Testis (tissue), 3 donors: ENCODE results near the gene DIS3L2. TPM values are rescaled to one million over a fixed set of nuclear protein-coding genes. Genes with fewer than 3 reads are reported as not detected.

ENCODE experiments used
- DNase-seq: peaks from one replicate; pipeline ENCODE4 v3.0.0-alpha.2; 2019
- H3K27ac ChIP-seq, 2 donors: fragments of 200-600 bp; sonication (generic); one replicate each; pipeline ENCODE4 v1.5.1; 2019
- H3K27me3 ChIP-seq: fragments of 200-600 bp; sonication (generic); one replicate; pipeline ENCODE4 v1.5.1; 2019
- H3K36me3 ChIP-seq: fragments of 200-600 bp; sonication (generic); one replicate; pipeline ENCODE4 v1.5.1; 2017; ENCODE audit warnings: low read depth; ENCODE audit errors: missing control alignments
- H3K4me1 ChIP-seq: fragments of 200-600 bp; sonication (generic); one replicate; pipeline ENCODE4 v1.5.1; 2019
- H3K4me3 ChIP-seq, 2 donors: fragments of 200-600 bp; sonication (generic); one replicate each; pipeline ENCODE4 v1.5.1; 2017 to 2019
- H3K9me3 ChIP-seq: fragments of 200-600 bp; sonication (generic); one replicate; pipeline ENCODE4 v1.5.1; 2017
- CTCF ChIP-seq, 3 experiments: fragments of 450-650 bp in 2 of 3; fragments of 200-600 bp in 1 of 3; sonication (generic) in 1 of 3; IDR thresholded peaks; one replicate each; pipeline ENCODE4 v1.5.1; 2016 to 2019; ENCODE audit warnings: antibody characterized with exemption in 3 of 3, mild to moderate bottlenecking in 2 of 3, moderate library complexity in 1 of 3
- POLR2A ChIP-seq: fragments of 450-650 bp; IDR thresholded peaks from one replicate; pipeline ENCODE4 v1.6.1; 2017; ENCODE audit warnings: antibody characterized with exemption, mild to moderate bottlenecking, moderate library complexity
- WGBS, 2 donors: methylation state at CpG; one replicate each; pipeline ENCODE4 v1.1.5; 2018; 5-methylcytosine and 5-hydroxymethylcytosine counted together
- intact Hi-C: fragments of 100-400 bp; cut with DNase I; formaldehyde crosslinking; loops from one replicate; pipeline ENCODE4 v1.15.1; 2023; ENCODE audit warnings: low total_unique reads
- polyA plus RNA-seq: library from polyadenylated mRNA; stranded (reverse); fragments of 350-450 nt; fragmentation: Illumina TruSeq; extraction: RNeasy Lipid Tissue Mini Kit (QIAGEN cat#74804); gene quantifications from one replicate; pipeline ENCODE4 v1.2.3, GENCODE V29; 2014; ENCODE audit warnings: low read depth, low replicate concordance; ENCODE audit not compliant: insufficient read depth
- total RNA-seq, 2 donors: library from RNA; depleted of rRNA; stranded (reverse); fragments of >200 nt; gene quantifications; one replicate each; pipeline ENCODE4 v1.2.3, GENCODE V29; 2016

Gene DIS3L2
- total and polyA plus RNA-seq, 3 donors from 2014 or later, result 32.5 to 80.7 (median 70.4) TPM

- Histone ChIP-seq H3K4me1 (no peaks in the 10 kb centered on the region), H3K36me3 (no peaks in the 10 kb centered on the region), H3K27me3 (no peaks in the 10 kb centered on the region), H3K27ac (no peak overlapping the region), H3K4me3 (no peak overlapping the region), H3K9me3 (no peaks in the 10 kb centered on the region)
- TF ChIP-seq POLR2A, result no peak
- no peak for TF ChIP-seq CTCF (IDR thresholded peaks at IDR 0.05)
- intact Hi-C loops, result no loop called here
- DNase-seq, result no peak
- 83 to 93% methylated on average over 6 of the region's 6 CpGs for WGBS, 2 donors
Observed at GRCh38 chr2:232218778-232219495, 257.4 kb downstream of the DIS3L2 start.

- TF ChIP-seq POLR2A (no peak), CTCF (IDR thresholded peaks at IDR 0.05) (no peak)
- no peak overlapping the region for H3K27ac ChIP-seq
- DNase-seq, result no peak
- no peaks in the 10 kb centered on the region for H3K27me3 ChIP-seq
- H3K4me1 ChIP-seq, result no peaks in the 10 kb centered on the region
- H3K4me3 ChIP-seq, result no peak overlapping the region
- 65 to 92% methylated on average over 2 of the region's 2 CpGs for WGBS, 2 donors
- intact Hi-C loops, result no loop called here
- H3K9me3 ChIP-seq, result no peaks in the 10 kb centered on the region
- H3K36me3 ChIP-seq, result no peaks in the 10 kb centered on the region
Observed at GRCh38 chr2:232219496-232219870, 258.0 kb downstream of the DIS3L2 start.

GRCh38 chr2:232219932-232220331 lies 258.4 kb downstream of the DIS3L2 start:
- DNase-seq, result no peak
- Histone ChIP-seq H3K27ac (no peak overlapping the region), H3K27me3 (no peaks in the 10 kb centered on the region), H3K4me1 (no peaks in the 10 kb centered on the region), H3K4me3 (no peak overlapping the region), H3K36me3 (no peaks in the 10 kb centered on the region), H3K9me3 (no peaks in the 10 kb centered on the region)
- 92 to 97% methylated on average over 5 of the region's 5 CpGs for WGBS, 2 donors
- intact Hi-C loops, result no loop called here
- TF ChIP-seq POLR2A (no peak), CTCF (IDR thresholded peaks at IDR 0.05) (no peak)

GRCh38 chr2:232225429-232225828 lies 263.9 kb downstream of the DIS3L2 start:
- 47 to 66% methylated on average over 2 of the region's 2 CpGs for WGBS, 2 donors
- Histone ChIP-seq H3K36me3 (no peaks in the 10 kb centered on the region), H3K27ac (no peak overlapping the region), H3K9me3 (no peaks in the 10 kb centered on the region), H3K4me1 (peaks cover 9% of the 10 kb centered on the region), H3K27me3 (no peaks in the 10 kb centered on the region), H3K4me3 (no peak overlapping the region)
- no peak for DNase-seq
- intact Hi-C loops, result no loop called here
- TF ChIP-seq POLR2A (no peak), CTCF (IDR thresholded peaks at IDR 0.05) (no peak)

GRCh38 chr2:232225895-232226294 lies 264.4 kb downstream of the DIS3L2 start:
- H3K9me3 ChIP-seq, result no peaks in the 10 kb centered on the region
- DNase-seq, result no peak
- no peaks in the 10 kb centered on the region for H3K36me3 ChIP-seq
- intact Hi-C loops, result no loop called here
- no peak for TF ChIP-seq CTCF (IDR thresholded peaks at IDR 0.05)
- no peak for TF ChIP-seq POLR2A
- 68 to 81% methylated on average over 1 of the region's 1 CpG for WGBS, 2 donors
- no peak overlapping the region for H3K4me3 ChIP-seq
- no peaks in the 10 kb centered on the region for H3K27me3 ChIP-seq
- no peak overlapping the region for H3K27ac ChIP-seq
- peaks cover 9% of the 10 kb centered on the region for H3K4me1 ChIP-seq
